Measurements from ENCODE around the gene LHX3.
"Not testable (repeated sequence)": the region's sequence is repeated elsewhere in the genome, so short reads cannot be mapped to it uniquely, and the experiment has no call there.

GRCh38 chr9:136236471-136237410, 31.8 kb upstream of the LHX3 start:
- not testable (repeated sequence) for TF ChIP-seq CTCF (conservative IDR thresholded peaks at IDR 0.05; ENCODE audit: low read depth, low read length); EZH2 (IDR thresholded peaks at IDR 0.05; ENCODE audit: low read length, unreplicated experiment)
